Lower leg skin (tissue), 4 donors: ENCODE results near the gene TK2. TPM values are rescaled to one million over a fixed set of nuclear protein-coding genes. Genes with fewer than 3 reads are reported as not detected.
A peak's percentile ranks its signal among the peaks of the same experiment; 100 is the strongest.

Source experiments
- DNase-seq, 2 donors: peaks; one replicate each; pipeline ENCODE4 v3.0.0-alpha.2; 2019; ENCODE audit warnings: low spot score in 2 of 2
- H3K4me3 ChIP-seq: fragments of 200-600 bp; sonication (generic); 2 replicates; pipeline ENCODE4 v1.5.1; 2017; ENCODE audit warnings: mild to moderate bottlenecking, low read depth; ENCODE audit not compliant: poor library complexity, severe bottlenecking
- POLR2A ChIP-seq, 2 donors: fragments of 450-650 bp; IDR thresholded peaks; one replicate each; pipeline ENCODE4 v1.6.1; 2016 to 2017; ENCODE audit warnings: antibody characterized with exemption in 2 of 2, mild to moderate bottlenecking in 1 of 2, moderate library complexity in 1 of 2
- WGBS, 2 donors: methylation state at CpG; one replicate each; pipeline ENCODE4 v1.1.5; 2018; 5-methylcytosine and 5-hydroxymethylcytosine counted together
- intact Hi-C: fragments of 100-400 bp; cut with DNase I; formaldehyde crosslinking; loops from one replicate; pipeline ENCODE4 v1.15.0; 2023; ENCODE audit warnings: low total_unique reads
- total RNA-seq, 4 donors: library from RNA; depleted of rRNA; stranded (reverse); fragments of >200 nt; gene quantifications; one replicate each; pipeline ENCODE4 v1.1.0, GENCODE V29; 2016
- TF ChIP-seq, protein P1 (sequence below), 3 donors: fragments of 450-650 bp; IDR thresholded peaks; one replicate each; pipeline ENCODE4 v1.5.1; 2016; ENCODE audit warnings: antibody characterized with exemption in 3 of 3, mild to moderate bottlenecking in 3 of 3, moderate library complexity in 2 of 3

TK2 gene
- total RNA-seq, 4 donors from 2014 or later = 15.3 to 28.3 (median 22.6) TPM

- WGBS, 2 donors = 94 to 97% methylated on average over 5 of the region's 5 CpGs
- no peak for DNase-seq
- intact Hi-C loops = no loop called here
- H3K4me3 ChIP-seq = no peak overlapping the region
- TF ChIP-seq, protein P1, sequence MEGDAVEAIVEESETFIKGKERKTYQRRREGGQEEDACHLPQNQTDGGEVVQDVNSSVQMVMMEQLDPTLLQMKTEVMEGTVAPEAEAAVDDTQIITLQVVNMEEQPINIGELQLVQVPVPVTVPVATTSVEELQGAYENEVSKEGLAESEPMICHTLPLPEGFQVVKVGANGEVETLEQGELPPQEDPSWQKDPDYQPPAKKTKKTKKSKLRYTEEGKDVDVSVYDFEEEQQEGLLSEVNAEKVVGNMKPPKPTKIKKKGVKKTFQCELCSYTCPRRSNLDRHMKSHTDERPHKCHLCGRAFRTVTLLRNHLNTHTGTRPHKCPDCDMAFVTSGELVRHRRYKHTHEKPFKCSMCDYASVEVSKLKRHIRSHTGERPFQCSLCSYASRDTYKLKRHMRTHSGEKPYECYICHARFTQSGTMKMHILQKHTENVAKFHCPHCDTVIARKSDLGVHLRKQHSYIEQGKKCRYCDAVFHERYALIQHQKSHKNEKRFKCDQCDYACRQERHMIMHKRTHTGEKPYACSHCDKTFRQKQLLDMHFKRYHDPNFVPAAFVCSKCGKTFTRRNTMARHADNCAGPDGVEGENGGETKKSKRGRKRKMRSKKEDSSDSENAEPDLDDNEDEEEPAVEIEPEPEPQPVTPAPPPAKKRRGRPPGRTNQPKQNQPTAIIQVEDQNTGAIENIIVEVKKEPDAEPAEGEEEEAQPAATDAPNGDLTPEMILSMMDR (IDR thresholded peaks at IDR 0.05) = no peak
- no peak for TF ChIP-seq POLR2A (IDR thresholded peaks at IDR 0.05)
Measured at GRCh38 chr16:66528294-66528693, 21.6 kb downstream of the TK2 start.

- 90 to 92% methylated on average over 9 of the region's 9 CpGs for WGBS, 2 donors
- peak in 1 of 2 donors; percentile 76 for DNase-seq
- intact Hi-C loops = no loop called here
- no peak overlapping the region for H3K4me3 ChIP-seq
- TF ChIP-seq, protein P1 (IDR thresholded peaks at IDR 0.05) = no peak
- TF ChIP-seq POLR2A (IDR thresholded peaks at IDR 0.05) = no peak
Measured at GRCh38 chr16:66525396-66526180, 24.3 kb downstream of the TK2 start.

- TF ChIP-seq, protein P1 (IDR thresholded peaks at IDR 0.05) = no peak
- no peak for TF ChIP-seq POLR2A (IDR thresholded peaks at IDR 0.05)
- no peak overlapping the region for H3K4me3 ChIP-seq
- intact Hi-C loops = no loop called here
- peak in 1 of 2 donors; percentile 84 for DNase-seq
- 68 to 78% methylated on average over 6 of the region's 6 CpGs for WGBS, 2 donors
Measured at GRCh38 chr16:66524601-66525164, 25.2 kb downstream of the TK2 start.

- WGBS, 2 donors = 69 to 80% methylated on average over 9 of the region's 9 CpGs
- H3K4me3 ChIP-seq = no peak overlapping the region
- DNase-seq = peak in 1 of 2 donors; percentile 72
- intact Hi-C loops = no loop called here
- TF ChIP-seq POLR2A (IDR thresholded peaks at IDR 0.05) = no peak
- TF ChIP-seq, protein P1 (IDR thresholded peaks at IDR 0.05) = no peak
Measured at GRCh38 chr16:66523861-66524354, 26.0 kb downstream of the TK2 start.

DNA sequence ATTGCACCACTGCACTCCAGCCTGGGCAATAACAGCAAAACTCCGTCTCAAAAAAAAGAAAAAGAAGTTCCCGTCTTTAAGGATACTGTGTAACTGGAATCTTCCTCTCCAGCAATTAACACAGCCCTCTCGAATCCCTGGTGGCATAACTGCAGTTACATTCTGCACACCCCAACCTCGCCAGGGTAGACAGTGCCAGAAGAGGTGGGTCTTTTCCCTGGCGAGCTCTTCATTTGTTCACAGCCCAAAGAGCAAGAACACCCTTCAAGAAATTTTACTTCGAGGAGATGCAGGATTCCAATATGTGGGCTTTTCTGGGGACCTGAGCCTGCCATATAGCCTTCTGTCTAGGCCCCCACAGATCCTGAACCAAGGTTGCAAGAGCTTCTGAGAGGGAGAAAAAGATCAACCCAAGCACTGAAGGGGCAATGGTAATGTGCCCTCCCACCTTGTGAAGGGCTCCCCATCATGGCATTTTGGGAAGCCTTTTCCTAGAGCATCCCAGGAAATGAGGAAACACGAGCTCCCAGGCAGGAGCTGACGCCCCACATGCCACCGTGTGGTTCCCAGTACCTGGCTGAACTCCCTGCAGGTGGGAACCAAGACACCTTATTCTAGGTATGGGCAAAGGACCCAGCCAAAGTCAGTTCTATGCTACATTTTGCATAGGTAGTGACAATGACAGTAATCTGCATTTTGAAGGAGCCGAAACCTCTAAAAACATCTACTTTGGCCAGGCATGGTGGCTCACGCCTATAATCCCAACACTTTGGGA lies 26.9 kb downstream of the TK2 start:
- H3K4me3 ChIP-seq = no peak overlapping the region
- DNase-seq = peak in 1 of 2 donors; percentile 58
- WGBS, 2 donors = 72 to 81% methylated on average over 9 to 11 of the region's 11 CpGs
- TF ChIP-seq, protein P1 (IDR thresholded peaks at IDR 0.05) = no peak
- no peak for TF ChIP-seq POLR2A (IDR thresholded peaks at IDR 0.05)
- intact Hi-C loops = no loop called here
